Endothelial cell (in vitro differentiated cells): ENCODE data around the gene TRAPPC5. TPM values are rescaled to one million over a fixed set of nuclear protein-coding genes. Genes with fewer than 3 reads are reported as not detected.

Experiments
- DNase-seq: peaks from one replicate; pipeline ENCODE4 v3.0.0; 2021; ENCODE audit warnings: low spot score
- H3K27ac Mint-ChIP-seq: one replicate; pipeline ENCODE4 v1.8.0; 2021; ENCODE audit warnings: mixed read lengths, inconsistent platforms; ENCODE audit not compliant: unreplicated experiment
- H3K27me3 Mint-ChIP-seq: one replicate; pipeline ENCODE4 v1.8.0; 2021; ENCODE audit warnings: mild to moderate bottlenecking, moderate library complexity, mixed read lengths, inconsistent platforms; ENCODE audit not compliant: unreplicated experiment
- H3K36me3 Mint-ChIP-seq: one replicate; pipeline ENCODE4 v1.8.0; 2021; ENCODE audit warnings: mild to moderate bottlenecking, low read depth, mixed read lengths, inconsistent platforms; ENCODE audit not compliant: unreplicated experiment
- H3K4me1 Mint-ChIP-seq: one replicate; pipeline ENCODE4 v1.8.0; 2021; ENCODE audit warnings: mild to moderate bottlenecking, mixed read lengths, inconsistent platforms; ENCODE audit not compliant: unreplicated experiment
- H3K4me3 Mint-ChIP-seq: one replicate; pipeline ENCODE4 v1.8.0; 2021; ENCODE audit warnings: mild to moderate bottlenecking, mixed read lengths, inconsistent platforms; ENCODE audit not compliant: unreplicated experiment
- H3K9me3 Mint-ChIP-seq: one replicate; pipeline ENCODE4 v1.8.0; 2021; ENCODE audit warnings: mixed read lengths, inconsistent platforms; ENCODE audit not compliant: unreplicated experiment
- CTCF ChIP-seq: fragments of 200-600 bp; sonication (generic); IDR thresholded peaks from one replicate; pipeline ENCODE4 v1.5.0; 2021; ENCODE audit warnings: antibody characterized with exemption; ENCODE audit not compliant: unreplicated experiment
- total RNA-seq: library from RNA; stranded (reverse); fragmentation: NEBNext Ultra II Directional; extraction: Animal tissue kit (Norgen Biotek cat#: 25700); gene quantifications from one replicate; pipeline ENCODE4 v1.2.1, GENCODE V29; 2021; ENCODE audit not compliant: unreplicated experiment

Gene TRAPPC5
- total RNA-seq, 1 donor from 2014 or later = 82.0 TPM

- H3K4me3 Mint-ChIP-seq = no peak overlapping the region
- H3K27me3 Mint-ChIP-seq = peaks cover 7% of the 10 kb centered on the region
- H3K4me1 Mint-ChIP-seq = no peaks in the 10 kb centered on the region
- H3K27ac Mint-ChIP-seq = no peak overlapping the region
- DNase-seq = no peak
- no peak for TF ChIP-seq CTCF
- H3K36me3 Mint-ChIP-seq = no peaks in the 10 kb centered on the region
- H3K9me3 Mint-ChIP-seq = no peaks in the 10 kb centered on the region
Observed at GRCh38 chr19:7720351-7720750, 39.7 kb downstream of the TRAPPC5 start.

- Mint-ChIP-seq H3K27ac (no peak overlapping the region), H3K36me3 (no peaks in the 10 kb centered on the region), H3K27me3 (peaks cover 9% of the 10 kb centered on the region), H3K4me1 (no peaks in the 10 kb centered on the region), H3K4me3 (no peak overlapping the region), H3K9me3 (no peaks in the 10 kb centered on the region)
- no peak for DNase-seq
- TF ChIP-seq CTCF = no peak
Observed at GRCh38 chr19:7722231-7722651, 41.6 kb downstream of the TRAPPC5 start.

- TF ChIP-seq CTCF = no peak
- H3K27me3 Mint-ChIP-seq = peaks cover 28% of the 10 kb centered on the region
- no peak overlapping the region for H3K27ac Mint-ChIP-seq
- no peak for DNase-seq
- H3K36me3 Mint-ChIP-seq = no peaks in the 10 kb centered on the region
- no peaks in the 10 kb centered on the region for H3K9me3 Mint-ChIP-seq
- no peak overlapping the region for H3K4me3 Mint-ChIP-seq
- H3K4me1 Mint-ChIP-seq = no peaks in the 10 kb centered on the region
Observed at GRCh38 chr19:7725791-7726190, 45.2 kb downstream of the TRAPPC5 start.

GRCh38 chr19:7729211-7729610 lies 48.6 kb downstream of the TRAPPC5 start:
- Mint-ChIP-seq H3K9me3 (no peaks in the 10 kb centered on the region), H3K36me3 (no peaks in the 10 kb centered on the region), H3K4me3 (no peak overlapping the region), H3K27ac (peak overlapping the region; percentile 61), H3K27me3 (peaks cover 29% of the 10 kb centered on the region), H3K4me1 (no peaks in the 10 kb centered on the region)
- no peak for TF ChIP-seq CTCF
- DNase-seq = no peak

GRCh38 chr19:7729831-7730285 lies 49.2 kb downstream of the TRAPPC5 start:
- peaks cover 27% of the 10 kb centered on the region for H3K27me3 Mint-ChIP-seq
- no peak for DNase-seq
- no peak overlapping the region for H3K4me3 Mint-ChIP-seq

More at GRCh38 chr19:7729831-7730285, 49.2 kb downstream of the TRAPPC5 start:
- Mint-ChIP-seq H3K27ac (no peak overlapping the region), H3K36me3 (no peaks in the 10 kb centered on the region), H3K9me3 (no peaks in the 10 kb centered on the region), H3K4me1 (no peaks in the 10 kb centered on the region)
- no peak for TF ChIP-seq CTCF
